K562 (cell line): ENCODE results near the gene IGSF21. TPM values are rescaled to one million over a fixed set of nuclear protein-coding genes. Genes with fewer than 3 reads are reported as not detected.
A peak's percentile ranks its signal among the peaks of the same experiment; 100 is the strongest.

Experiments used
- ATF3 ChIP-seq, 2 experiments: fragments of 450-650 bp in 1 of 2; sonication (generic) in 1 of 2; formaldehyde crosslinking in 1 of 2; IDR thresholded peaks in 1 of 2; conservative IDR thresholded peaks in 1 of 2; 2 replicates each; pipeline versions ENCODE4 v1.6.1 to v1.8.1; 2016 to 2023; ENCODE audit warnings: mild to moderate bottlenecking in 2 of 2, moderate library complexity in 2 of 2, inconsistent platforms in 1 of 2, missing genetic modification reagents in 1 of 2
- C11orf30 ChIP-seq: fragments of 450-650 bp; IDR thresholded peaks from 2 replicates; pipeline ENCODE4 v1.6.1; 2016; ENCODE audit warnings: low read depth, mild to moderate bottlenecking
- CAMTA2 ChIP-seq: fragments of 250-450 bp; sonication (Bioruptor Pico); conservative IDR thresholded peaks from 2 replicates; pipeline ENCODE4 v1.5.1; 2022
- E2F3 ChIP-seq: fragments of 250-450 bp; sonication (Bioruptor Pico); IDR thresholded peaks from 2 replicates; pipeline ENCODE4 v1.4.0; 2020; ENCODE audit warnings: mild to moderate bottlenecking
- ESRRB ChIP-seq: fragments of 250-450 bp; sonication (Bioruptor Pico); IDR thresholded peaks from 2 replicates; pipeline ENCODE4 v1.5.0; 2020; ENCODE audit warnings: mild to moderate bottlenecking, moderate library complexity, borderline replicate concordance
- FOXA1 ChIP-seq: fragments of 450-650 bp; IDR thresholded peaks from 2 replicates; pipeline ENCODE4 v1.6.1; 2016; ENCODE audit warnings: mild to moderate bottlenecking, borderline replicate concordance
- FOXP1 ChIP-seq: sonication (generic); formaldehyde crosslinking; IDR thresholded peaks from 2 replicates; pipeline ENCODE4 v1.8.0; 2022; ENCODE audit warnings: mild to moderate bottlenecking, missing genetic modification reagents
- HLTF ChIP-seq: fragments of 450-650 bp; IDR thresholded peaks from 2 replicates; pipeline ENCODE4 v1.6.1; 2016
- LEF1 ChIP-seq: fragments of 450-650 bp; IDR thresholded peaks from 2 replicates; pipeline ENCODE4 v1.6.1; 2016; ENCODE audit warnings: mild to moderate bottlenecking
- MCM7 ChIP-seq, 2 experiments: fragments of 450-650 bp; IDR thresholded peaks; 2 replicates each; pipeline ENCODE4 v1.6.1; 2016 to 2018
- MTA1 ChIP-seq: fragments of 450-650 bp; IDR thresholded peaks from 2 replicates; pipeline ENCODE4 v1.6.1; 2017; ENCODE audit warnings: borderline replicate concordance
- MTA3 ChIP-seq: fragments of 450-650 bp; formaldehyde crosslinking; IDR thresholded peaks from 2 replicates; pipeline ENCODE4 v1.6.1; 2017; ENCODE audit warnings: mild to moderate bottlenecking, borderline replicate concordance
- NCOA1 ChIP-seq: fragments of 450-650 bp; IDR thresholded peaks from 2 replicates; pipeline ENCODE4 v1.6.1; 2016; ENCODE audit warnings: low read depth
- NKRF ChIP-seq: fragments of 450-650 bp; IDR thresholded peaks from 2 replicates; pipeline ENCODE4 v1.6.1; 2016; ENCODE audit warnings: borderline replicate concordance
- PCBP2 ChIP-seq: fragments of 200-400 bp; formaldehyde crosslinking; IDR thresholded peaks from 2 replicates; pipeline ENCODE4 v1.6.1; 2018; ENCODE audit warnings: low read length, low read depth, mild to moderate bottlenecking, moderate library complexity; ENCODE audit not compliant: poor library complexity, severe bottlenecking
- SMAD2 ChIP-seq: fragments of 150-350 bp; IDR thresholded peaks from 2 replicates; pipeline ENCODE4 v1.6.1; 2014; ENCODE audit warnings: low read depth, mild to moderate bottlenecking, low read length
- ZC3H4 ChIP-seq: sonication (generic); formaldehyde crosslinking; IDR thresholded peaks from 2 replicates; pipeline ENCODE4 v1.9.0; 2021; ENCODE audit warnings: missing genetic modification reagents, borderline replicate concordance
- ZNF134 ChIP-seq: fragments of 250-450 bp; sonication (Bioruptor Pico); conservative IDR thresholded peaks from 2 replicates; pipeline ENCODE4 v1.4.0; 2020
- ZNF239 ChIP-seq: fragments of 250-450 bp; sonication (Bioruptor Pico); IDR thresholded peaks from 2 replicates; pipeline ENCODE4 v1.4.0; 2020; ENCODE audit warnings: mild to moderate bottlenecking
- ZNF354B ChIP-seq: fragments of 250-450 bp; sonication (Bioruptor Pico); IDR thresholded peaks from 2 replicates; pipeline ENCODE4 v1.4.0; 2020
- ZNF41 ChIP-seq: fragments of 250-450 bp; sonication (Bioruptor Pico); conservative IDR thresholded peaks from 2 replicates; pipeline ENCODE4 v1.4.0; 2020; ENCODE audit warnings: mild to moderate bottlenecking
- ZNF431 ChIP-seq: sonication (generic); formaldehyde crosslinking; IDR thresholded peaks from 2 replicates; pipeline ENCODE4 v1.8.0; 2022; ENCODE audit warnings: mild to moderate bottlenecking, missing genetic modification reagents
- ZNF57 ChIP-seq: fragments of 450-650 bp; formaldehyde crosslinking; IDR thresholded peaks from 2 replicates; pipeline ENCODE4 v1.4.0; 2020; ENCODE audit warnings: mild to moderate bottlenecking, moderate library complexity
- ZNF584 ChIP-seq: fragments of 200-800 bp; sonication (Bioruptor generic); IDR thresholded peaks from 2 replicates; pipeline ENCODE4 v1.6.1; 2016; ENCODE audit warnings: low read depth, mild to moderate bottlenecking, missing genetic modification characterization, missing compliant biosample characterization
- ZNF77 ChIP-seq: fragments of 250-450 bp; sonication (Bioruptor Pico); IDR thresholded peaks from 2 replicates; pipeline ENCODE4 v1.5.0; 2020
- polyA plus RNA-seq, 8 experiments: library from polyadenylated mRNA; depleted of rRNA in 4 of 8; stranded (reverse) in 5 of 8; unstranded in 3 of 8; fragments of >200 nt; fragmentation: Nextera tagmentation in 2 of 8; fragmentation: Illumina TruSeq in 1 of 8; extraction: Ambion mirVana in 2 of 8; extraction: Trizol in 1 of 8; gene quantifications; 2 replicates each; pipeline versions ENCODE4 v1.2.1 to v1.2.3, GENCODE V29; 2011 to 2014; ENCODE audit warnings: inconsistent platforms in 1 of 8, missing spikeins in 1 of 8
- total RNA-seq, 7 experiments: library from RNA; depleted of rRNA in 6 of 7; stranded (reverse); fragments of >200 nt in 6 of 7; fragmentation: Illumina TruSeq in 2 of 7; extraction: Trizol in 2 of 7; gene quantifications; 2 replicates each; pipeline versions ENCODE4 v1.2.1 to v1.2.3, GENCODE V29; 2011 to 2021; ENCODE audit warnings: low replicate concordance in 1 of 7
- TF ChIP-seq, protein P1 (sequence below): fragments of 450-650 bp; IDR thresholded peaks from 2 replicates; pipeline ENCODE4 v1.6.1; 2016; ENCODE audit warnings: missing biosample characterization, missing genetic modification characterization

Gene IGSF21
- total and polyA plus RNA-seq, 9 of the 15 experiments (the other 6 are each of a cell fraction or from before 2014, with no cell fraction given): not detected

GRCh38 chr1:18414872-18415447, 307.4 kb downstream of the IGSF21 start (continued):
- TF ChIP-seq ZNF134 (CRISPR knock-in tag) (peak; percentile 36; the same call in 1 of the 2 replicates), NKRF (no peak), MTA1 (no peak), MCM7 (IDR thresholded peaks at IDR 0.05) (no peak), ZNF57 (no peak), FOXA1 (no peak), C11orf30 (no peak), HLTF (no peak), NCOA1 (no peak), ZNF239 (CRISPR knock-in tag) (0 out of 2 replicates have a peak, but pooled peaks have one; percentile 22), ESRRB (CRISPR knock-in tag) (no peak), ZNF431 (CRISPR knock-in tag) (no peak), ZNF77 (no peak), FOXP1 (no peak), CAMTA2 (CRISPR knock-in tag) (no peak), ZNF584 (CRISPR knock-in tag) (0 out of 2 replicates have a peak, but pooled peaks have one; percentile 24), PCBP2 (no peak), ZNF354B (CRISPR knock-in tag) (no peak), E2F3 (CRISPR knock-in tag) (0 out of 2 replicates have a peak, but pooled peaks have one; percentile 6), ZNF41 (CRISPR knock-in tag) (peak; percentile 46; the same call in 1 of the 2 replicates), LEF1 (0 out of 2 replicates have a peak, but pooled peaks have one; percentile 44), ZC3H4 (no peak), MTA3 (no peak), ATF3 (IDR thresholded peaks at IDR 0.05) (no peak), ATF3 (CRISPR knock-in tag; conservative IDR thresholded peaks at IDR 0.05) (no peak), SMAD2 (no peak)
- TF ChIP-seq, protein P1, sequence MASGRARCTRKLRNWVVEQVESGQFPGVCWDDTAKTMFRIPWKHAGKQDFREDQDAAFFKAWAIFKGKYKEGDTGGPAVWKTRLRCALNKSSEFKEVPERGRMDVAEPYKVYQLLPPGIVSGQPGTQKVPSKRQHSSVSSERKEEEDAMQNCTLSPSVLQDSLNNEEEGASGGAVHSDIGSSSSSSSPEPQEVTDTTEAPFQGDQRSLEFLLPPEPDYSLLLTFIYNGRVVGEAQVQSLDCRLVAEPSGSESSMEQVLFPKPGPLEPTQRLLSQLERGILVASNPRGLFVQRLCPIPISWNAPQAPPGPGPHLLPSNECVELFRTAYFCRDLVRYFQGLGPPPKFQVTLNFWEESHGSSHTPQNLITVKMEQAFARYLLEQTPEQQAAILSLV (tag): no peak
